ENCODE measurements around the gene PLPP4. TPM values are rescaled to one million over a fixed set of nuclear protein-coding genes. Genes with fewer than 3 reads are reported as not detected.

PLPP4 gene
- total RNA-seq, 2 donors from 2014 or later: not detected

- H3K27me3 ChIP-seq (replicated peaks; ENCODE audit: insufficient read depth): no peaks in the 10 kb centered on the region
- TF ChIP-seq, protein P1, sequence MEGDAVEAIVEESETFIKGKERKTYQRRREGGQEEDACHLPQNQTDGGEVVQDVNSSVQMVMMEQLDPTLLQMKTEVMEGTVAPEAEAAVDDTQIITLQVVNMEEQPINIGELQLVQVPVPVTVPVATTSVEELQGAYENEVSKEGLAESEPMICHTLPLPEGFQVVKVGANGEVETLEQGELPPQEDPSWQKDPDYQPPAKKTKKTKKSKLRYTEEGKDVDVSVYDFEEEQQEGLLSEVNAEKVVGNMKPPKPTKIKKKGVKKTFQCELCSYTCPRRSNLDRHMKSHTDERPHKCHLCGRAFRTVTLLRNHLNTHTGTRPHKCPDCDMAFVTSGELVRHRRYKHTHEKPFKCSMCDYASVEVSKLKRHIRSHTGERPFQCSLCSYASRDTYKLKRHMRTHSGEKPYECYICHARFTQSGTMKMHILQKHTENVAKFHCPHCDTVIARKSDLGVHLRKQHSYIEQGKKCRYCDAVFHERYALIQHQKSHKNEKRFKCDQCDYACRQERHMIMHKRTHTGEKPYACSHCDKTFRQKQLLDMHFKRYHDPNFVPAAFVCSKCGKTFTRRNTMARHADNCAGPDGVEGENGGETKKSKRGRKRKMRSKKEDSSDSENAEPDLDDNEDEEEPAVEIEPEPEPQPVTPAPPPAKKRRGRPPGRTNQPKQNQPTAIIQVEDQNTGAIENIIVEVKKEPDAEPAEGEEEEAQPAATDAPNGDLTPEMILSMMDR (IDR thresholded peaks at IDR 0.05): no peak
- H3K36me3 ChIP-seq: no peaks in the 10 kb centered on the region
- no peak overlapping the region for H3K27ac ChIP-seq
- no peak for DNase-seq (ENCODE audit: low spot score)
- no peaks in the 10 kb centered on the region for H3K4me1 ChIP-seq (ENCODE audit: control insufficient read depth in 1 of 2, low read depth in 2 of 2)
- H3K4me3 ChIP-seq: no peak overlapping the region
- H3K9me3 ChIP-seq: no peaks in the 10 kb centered on the region
- no peak for ATAC-seq (ENCODE audit: insufficient number of reproducible peaks, low FRiP score, low read depth)
Observed at GRCh38 chr10:120578890-120579289, 121.9 kb downstream of the PLPP4 start.

- DNase-seq (ENCODE audit: low spot score): no peak
- Histone ChIP-seq H3K4me1 (ENCODE audit: control insufficient read depth in 1 of 2, low read depth in 2 of 2) (no peaks in the 10 kb centered on the region), H3K27ac (no peak overlapping the region), H3K27me3 (replicated peaks; ENCODE audit: insufficient read depth) (no peaks in the 10 kb centered on the region), H3K4me3 (no peak overlapping the region), H3K36me3 (no peaks in the 10 kb centered on the region), H3K9me3 (no peaks in the 10 kb centered on the region)
- TF ChIP-seq, protein P1 (IDR thresholded peaks at IDR 0.05): no peak
- ATAC-seq (ENCODE audit: insufficient number of reproducible peaks, low FRiP score, low read depth): no peak
Observed at GRCh38 chr10:120580918-120581895, 124.2 kb downstream of the PLPP4 start.

DNA sequence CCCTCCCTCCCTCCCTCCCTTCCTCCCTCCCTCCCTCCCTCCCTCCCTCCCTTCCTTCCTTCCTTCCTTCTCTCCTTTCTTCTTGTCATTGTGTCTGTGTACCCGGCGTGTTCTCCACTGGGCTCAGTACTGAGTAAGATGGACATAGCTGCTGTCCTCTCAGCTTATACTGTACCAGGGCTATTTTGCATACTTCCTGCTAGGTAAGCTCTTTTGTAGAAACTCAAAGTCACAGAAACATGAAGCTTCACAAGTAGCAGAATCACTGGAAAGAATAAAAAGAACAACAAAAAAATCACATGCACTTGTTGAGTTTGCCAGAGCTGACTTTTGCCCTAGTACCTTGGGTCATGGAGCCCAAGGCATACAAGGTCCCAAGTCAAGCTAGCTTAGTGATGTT is 125.7 kb downstream of the PLPP4 start:
- Histone ChIP-seq H3K27ac (no peak overlapping the region), H3K4me1 (ENCODE audit: control insufficient read depth in 1 of 2, low read depth in 2 of 2) (no peaks in the 10 kb centered on the region), H3K27me3 (replicated peaks; ENCODE audit: insufficient read depth) (no peaks in the 10 kb centered on the region), H3K4me3 (no peak overlapping the region), H3K36me3 (no peaks in the 10 kb centered on the region), H3K9me3 (no peaks in the 10 kb centered on the region)
- TF ChIP-seq, protein P1 (IDR thresholded peaks at IDR 0.05): no peak
- DNase-seq (ENCODE audit: low spot score) (no peak), ATAC-seq (ENCODE audit: insufficient number of reproducible peaks, low FRiP score, low read depth) (no peak)

- TF ChIP-seq, protein P1 (IDR thresholded peaks at IDR 0.05): no peak
- Histone ChIP-seq H3K4me3 (no peak overlapping the region), H3K9me3 (no peaks in the 10 kb centered on the region), H3K36me3 (no peaks in the 10 kb centered on the region), H3K27ac (no peak overlapping the region), H3K4me1 (ENCODE audit: control insufficient read depth in 1 of 2, low read depth in 2 of 2) (no peaks in the 10 kb centered on the region), H3K27me3 (replicated peaks; ENCODE audit: insufficient read depth) (no peaks in the 10 kb centered on the region)
- no peak for ATAC-seq (ENCODE audit: insufficient number of reproducible peaks, low FRiP score, low read depth)
- no peak for DNase-seq (ENCODE audit: low spot score)
Observed at GRCh38 chr10:120583424-120584108, 126.5 kb downstream of the PLPP4 start.

DNA sequence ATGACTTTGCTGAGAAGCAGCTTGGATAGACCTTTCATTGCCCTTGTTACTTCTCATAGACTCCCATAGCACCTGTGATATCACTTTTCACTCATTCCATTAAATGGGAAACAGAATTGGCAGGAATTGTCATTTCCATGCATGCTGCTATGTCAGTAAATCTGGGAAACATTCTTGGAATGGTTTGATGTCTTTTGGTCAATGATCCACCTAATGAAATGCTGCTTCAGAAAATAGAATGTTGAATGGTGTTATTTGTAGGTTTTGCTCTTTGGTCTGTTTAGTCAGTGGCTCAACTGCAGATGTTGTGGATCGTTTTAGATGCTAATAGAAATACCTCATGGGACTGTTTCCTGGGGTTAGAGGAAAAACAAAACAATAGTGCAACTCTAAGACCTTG is 127.8 kb downstream of the PLPP4 start:
- no peak overlapping the region for H3K27ac ChIP-seq
- H3K4me1 ChIP-seq (ENCODE audit: control insufficient read depth in 1 of 2, low read depth in 2 of 2): no peaks in the 10 kb centered on the region
- TF ChIP-seq, protein P1 (IDR thresholded peaks at IDR 0.05): no peak
- no peaks in the 10 kb centered on the region for H3K27me3 ChIP-seq (replicated peaks; ENCODE audit: insufficient read depth)
- ATAC-seq (ENCODE audit: insufficient number of reproducible peaks, low FRiP score, low read depth) (no peak), DNase-seq (ENCODE audit: low spot score) (no peak)
- no peak overlapping the region for H3K4me3 ChIP-seq
- H3K9me3 ChIP-seq: no peaks in the 10 kb centered on the region
- no peaks in the 10 kb centered on the region for H3K36me3 ChIP-seq
